AG09309 (cell line): ENCODE results near the gene GUCA2A.

ENCODE experiments used
- DNase-seq: peaks from one replicate; pipeline ENCODE4 v3.0.0-alpha.2; 2010; ENCODE audit warnings: low read depth
- H3K4me3 ChIP-seq: 2 replicates; pipeline ENCODE4 v1.5.1; 2011; ENCODE audit warnings: mild to moderate bottlenecking, low read depth, low read length, moderate library complexity; ENCODE audit not compliant: control insufficient read depth
- CTCF ChIP-seq: IDR thresholded peaks from 2 replicates; pipeline ENCODE4 v1.5.1; 2011; ENCODE audit warnings: mild to moderate bottlenecking, low read depth, low read length, inconsistent platforms; ENCODE audit not compliant: insufficient read depth, control insufficient read depth; ENCODE audit errors: missing control alignments

GUCA2A gene

GRCh38 chr1:42125552-42125951 is 39.0 kb downstream of the GUCA2A start:
- TF ChIP-seq CTCF, result no peak
- H3K4me3 ChIP-seq, result no peak overlapping the region
- no peak for DNase-seq

- H3K4me3 ChIP-seq, result no peak overlapping the region
- no peak for DNase-seq
- TF ChIP-seq CTCF, result no peak
Measured at GRCh38 chr1:42122408-42122807, 42.1 kb downstream of the GUCA2A start.

- no peak for DNase-seq
- H3K4me3 ChIP-seq, result no peak overlapping the region
- TF ChIP-seq CTCF, result no peak
Measured at GRCh38 chr1:42118125-42118524, 46.4 kb downstream of the GUCA2A start.

- TF ChIP-seq CTCF, result no peak
- DNase-seq, result no peak
- no peak overlapping the region for H3K4me3 ChIP-seq
Measured at GRCh38 chr1:42117214-42117613, 47.3 kb downstream of the GUCA2A start.

GRCh38 chr1:42114229-42114628 is 50.3 kb downstream of the GUCA2A start:
- DNase-seq, result no peak
- no peak overlapping the region for H3K4me3 ChIP-seq
- no peak for TF ChIP-seq CTCF
